RWPE2 (cell line): ENCODE data around the gene PYGM.

Source experiments
- ATAC-seq: fragments of 200-7000 bp; cut with Tn5 transposase; 3 replicates; pipeline ENCODE4 v1.9.1; 2021; ENCODE audit warnings: low read depth
- DNase-seq: peaks from one replicate; pipeline ENCODE4 v3.0.0-alpha.2; 2020; ENCODE audit warnings: low spot score
- H3K27ac ChIP-seq: fragments of 450-650 bp; 2 replicates; pipeline ENCODE4 v1.5.1; 2017; ENCODE audit warnings: mild to moderate bottlenecking; ENCODE audit not compliant: poor library complexity, severe bottlenecking
- H3K27me3 ChIP-seq: fragments of 250-450 bp; sonication (Bioruptor Pico); 2 replicates; pipeline ENCODE4 v1.5.1; 2021; ENCODE audit warnings: mild to moderate bottlenecking, moderate library complexity; ENCODE audit not compliant: insufficient read depth, poor library complexity, severe bottlenecking
- H3K36me3 ChIP-seq: fragments of 250-450 bp; sonication (Bioruptor Pico); 2 replicates; pipeline ENCODE4 v1.5.1; 2020; ENCODE audit warnings: low read depth, mild to moderate bottlenecking, moderate library complexity
- H3K4me1 ChIP-seq: fragments of 250-450 bp; sonication (Bioruptor Pico); 2 replicates; pipeline ENCODE4 v1.5.1; 2021; ENCODE audit warnings: mild to moderate bottlenecking, moderate library complexity; ENCODE audit not compliant: insufficient read depth, poor library complexity, severe bottlenecking
- H3K4me3 ChIP-seq: fragments of 250-450 bp; sonication (Bioruptor Pico); 2 replicates; pipeline ENCODE4 v1.5.1; 2021; ENCODE audit warnings: mild to moderate bottlenecking, moderate library complexity; ENCODE audit not compliant: severe bottlenecking
- H3K9me3 ChIP-seq: fragments of 250-450 bp; sonication (Bioruptor Pico); 2 replicates; pipeline ENCODE4 v1.5.1; 2021; ENCODE audit warnings: mild to moderate bottlenecking, moderate library complexity; ENCODE audit not compliant: severe bottlenecking
- CTCF ChIP-seq: fragments of 450-650 bp; IDR thresholded peaks from one replicate; pipeline ENCODE4 v1.5.1; 2017; ENCODE audit warnings: mild to moderate bottlenecking, moderate library complexity; ENCODE audit not compliant: poor library complexity, severe bottlenecking

Gene PYGM

GRCh38 chr11:64698427-64698826 lies 61.3 kb downstream of the PYGM start:
- no peak for DNase-seq
- H3K4me3 ChIP-seq = no peak overlapping the region
- no peaks in the 10 kb centered on the region for H3K4me1 ChIP-seq
- no peaks in the 10 kb centered on the region for H3K36me3 ChIP-seq
- TF ChIP-seq CTCF = no peak
- H3K27ac ChIP-seq = no peak overlapping the region
- H3K9me3 ChIP-seq = no peaks in the 10 kb centered on the region
- peaks cover 2% of the 10 kb centered on the region for H3K27me3 ChIP-seq
- ATAC-seq = no peak

- no peak for TF ChIP-seq CTCF
- H3K4me1 ChIP-seq = no peaks in the 10 kb centered on the region
- peaks cover 2% of the 10 kb centered on the region for H3K27me3 ChIP-seq
- ATAC-seq (no peak), DNase-seq (no peak)
- no peak overlapping the region for H3K4me3 ChIP-seq
- H3K27ac ChIP-seq = no peak overlapping the region
- no peaks in the 10 kb centered on the region for H3K36me3 ChIP-seq
- H3K9me3 ChIP-seq = no peaks in the 10 kb centered on the region
These were observed 62.0 kb downstream of the PYGM start for GRCh38 chr11:64697663-64698375.
